Heart left ventricle (tissue), 13 donors: ENCODE results near the gene FNIP1.

Experiments
- POLR2A ChIP-seq, 2 donors: fragments of 450-650 bp; IDR thresholded peaks; one replicate each; pipeline ENCODE4 v1.6.1; 2017; ENCODE audit warnings: antibody characterized with exemption in 2 of 2, mild to moderate bottlenecking in 2 of 2, moderate library complexity in 2 of 2
- TF ChIP-seq, protein P1 (sequence below), 12 donors: fragments of 200-600 bp; sonication (generic) in 4 of 12; IDR thresholded peaks; one replicate each; pipeline versions ENCODE4 v1.5.0 to v1.8.0; 2018 to 2022; ENCODE audit warnings: antibody characterized with exemption in 12 of 12, mild to moderate bottlenecking in 5 of 12
- donor health status: ischemic (EF 13 %, LVEDD 7.1; RV severe dilation, severe dysfunction).
- donor health status: DM: no; HTN: yes; CAD: no.
- donor health status: DM: no; HTN: no; CAD: no.
- donor health status: ischemic (EF 25% LVEDD 6.9; RV normal size, moderate dysfunction).
- donor health status: ischemic (EF 25% LVEDD 5.7; RV mildly dilated, moderate dysfunction).
- donor health status: ischemic (EF 35%, LVEDD 5.7; RV mildly dilated, moderate dysfunction).
- donor health status: nonischemic (EF 11% LVEDD 7.7; RV severe dilation, severe dysfunction).
- donor health status: DM: yes; HTN: yes; CAD: no.
- donor health status: PGD.
- donor health status: ischemic (EF 29% LVEDD 5.4; RV normal size, mild dysfunction).
- donor health status: nonischemic (EF 23%, LVEDD 6.1; RV moderate dilation, normal function).

DNA sequence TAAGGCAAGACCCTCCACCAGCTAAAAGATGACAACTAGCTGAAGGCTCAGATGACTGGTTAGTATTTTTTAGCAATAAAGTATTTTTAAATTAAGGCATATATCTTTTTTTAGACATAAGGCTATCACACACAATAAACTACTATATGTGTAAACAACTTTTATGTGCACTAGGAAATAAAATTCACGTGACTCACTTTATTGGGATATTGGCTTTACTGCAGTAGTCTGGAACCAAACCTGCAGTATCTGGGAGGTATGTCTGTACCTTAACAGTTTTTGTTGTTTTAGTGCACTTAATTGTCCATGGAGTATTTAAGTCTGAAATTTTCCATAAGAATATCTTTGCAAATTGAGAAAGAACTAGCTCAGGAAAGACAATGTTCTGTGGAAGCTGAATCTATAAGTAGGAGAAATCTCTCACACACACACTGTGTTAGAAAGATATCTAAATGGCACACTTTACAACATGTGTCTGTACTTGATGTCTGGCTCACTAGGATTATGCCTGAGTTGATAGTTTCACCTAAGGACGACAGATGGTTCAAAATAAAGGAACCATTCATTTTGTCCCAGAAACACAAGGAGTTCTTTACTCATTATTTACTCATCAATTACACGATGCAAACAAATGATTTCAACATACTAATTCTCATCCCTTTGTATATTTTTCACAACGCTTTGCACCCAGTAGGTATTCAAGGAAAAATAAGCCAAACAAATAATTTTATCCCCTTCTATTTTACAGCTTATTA lies 166.4 kb downstream of the FNIP1 start:
- no peak for TF ChIP-seq POLR2A (IDR thresholded peaks at IDR 0.05)
- TF ChIP-seq, protein P1, sequence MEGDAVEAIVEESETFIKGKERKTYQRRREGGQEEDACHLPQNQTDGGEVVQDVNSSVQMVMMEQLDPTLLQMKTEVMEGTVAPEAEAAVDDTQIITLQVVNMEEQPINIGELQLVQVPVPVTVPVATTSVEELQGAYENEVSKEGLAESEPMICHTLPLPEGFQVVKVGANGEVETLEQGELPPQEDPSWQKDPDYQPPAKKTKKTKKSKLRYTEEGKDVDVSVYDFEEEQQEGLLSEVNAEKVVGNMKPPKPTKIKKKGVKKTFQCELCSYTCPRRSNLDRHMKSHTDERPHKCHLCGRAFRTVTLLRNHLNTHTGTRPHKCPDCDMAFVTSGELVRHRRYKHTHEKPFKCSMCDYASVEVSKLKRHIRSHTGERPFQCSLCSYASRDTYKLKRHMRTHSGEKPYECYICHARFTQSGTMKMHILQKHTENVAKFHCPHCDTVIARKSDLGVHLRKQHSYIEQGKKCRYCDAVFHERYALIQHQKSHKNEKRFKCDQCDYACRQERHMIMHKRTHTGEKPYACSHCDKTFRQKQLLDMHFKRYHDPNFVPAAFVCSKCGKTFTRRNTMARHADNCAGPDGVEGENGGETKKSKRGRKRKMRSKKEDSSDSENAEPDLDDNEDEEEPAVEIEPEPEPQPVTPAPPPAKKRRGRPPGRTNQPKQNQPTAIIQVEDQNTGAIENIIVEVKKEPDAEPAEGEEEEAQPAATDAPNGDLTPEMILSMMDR (IDR thresholded peaks at IDR 0.05), result no peak
